Thymus (tissue), 11 donors: Measurements from ENCODE around the gene CTDSPL2. TPM values are rescaled to one million over a fixed set of nuclear protein-coding genes. Genes with fewer than 3 reads are reported as not detected.
"Not testable (repeated sequence)": the region's sequence is repeated elsewhere in the genome, so short reads cannot be mapped to it uniquely, and the experiment has no call there.

Experiments used
- DNase-seq, 9 donors: peaks; one replicate each; pipeline ENCODE4 v3.0.0-alpha.2; 2013; ENCODE audit warnings: low spot score in 9 of 9, low read depth in 6 of 9, missing footprints in 1 of 9
- H3K27ac ChIP-seq, 2 donors: one replicate each; pipeline ENCODE4 v1.5.1; 2013; ENCODE audit warnings: control low read depth in 1 of 2, low read depth in 1 of 2, low read length in 1 of 2, mild to moderate bottlenecking in 1 of 2, moderate library complexity in 1 of 2
- H3K27me3 ChIP-seq, 2 donors: one replicate each; pipeline ENCODE4 v1.5.1; 2013; ENCODE audit warnings: low read length in 1 of 2; ENCODE audit not compliant: control insufficient read depth in 2 of 2, insufficient read depth in 1 of 2
- H3K36me3 ChIP-seq, 2 donors: one replicate each; pipeline ENCODE4 v1.5.1; 2013; ENCODE audit warnings: low read length in 1 of 2, mild to moderate bottlenecking in 1 of 2, moderate library complexity in 1 of 2; ENCODE audit not compliant: control insufficient read depth in 2 of 2, insufficient read depth in 2 of 2
- H3K4me1 ChIP-seq, 2 donors: one replicate each; pipeline ENCODE4 v1.5.1; 2013; ENCODE audit warnings: low read length in 2 of 2; ENCODE audit not compliant: control insufficient read depth in 2 of 2, insufficient read depth in 2 of 2
- H3K4me3 ChIP-seq, 2 donors: one replicate each; pipeline ENCODE4 v1.5.1; 2013; ENCODE audit warnings: low read length in 2 of 2, control low read depth in 1 of 2, mild to moderate bottlenecking in 1 of 2
- H3K9me3 ChIP-seq, 2 donors: one replicate each; pipeline ENCODE4 v1.5.1; 2013; ENCODE audit warnings: low read length in 1 of 2, mild to moderate bottlenecking in 1 of 2; ENCODE audit not compliant: control insufficient read depth in 2 of 2, insufficient read depth in 1 of 2
- WGBS: extraction: QIAGEN DNeasy Blood & Tissue Kit; methylation state at CpG from one replicate; pipeline ENCODE4 v1.1.7; 2013; 5-methylcytosine and 5-hydroxymethylcytosine counted together
- polyA plus RNA-seq: library from polyadenylated mRNA; stranded (reverse); fragments of 200-250 nt; gene quantifications from one replicate; pipeline ENCODE4 v1.2.3, GENCODE V29; 2013
- total RNA-seq: library from RNA; stranded (reverse); fragments of 120-200 nt; gene quantifications from one replicate; pipeline ENCODE4 v1.2.4, GENCODE V29; 2013
- donor health status: healthy.

CTDSPL2 gene
- total and polyA plus RNA-seq, 2 donors, result 12.4 to 79.6 TPM

DNA sequence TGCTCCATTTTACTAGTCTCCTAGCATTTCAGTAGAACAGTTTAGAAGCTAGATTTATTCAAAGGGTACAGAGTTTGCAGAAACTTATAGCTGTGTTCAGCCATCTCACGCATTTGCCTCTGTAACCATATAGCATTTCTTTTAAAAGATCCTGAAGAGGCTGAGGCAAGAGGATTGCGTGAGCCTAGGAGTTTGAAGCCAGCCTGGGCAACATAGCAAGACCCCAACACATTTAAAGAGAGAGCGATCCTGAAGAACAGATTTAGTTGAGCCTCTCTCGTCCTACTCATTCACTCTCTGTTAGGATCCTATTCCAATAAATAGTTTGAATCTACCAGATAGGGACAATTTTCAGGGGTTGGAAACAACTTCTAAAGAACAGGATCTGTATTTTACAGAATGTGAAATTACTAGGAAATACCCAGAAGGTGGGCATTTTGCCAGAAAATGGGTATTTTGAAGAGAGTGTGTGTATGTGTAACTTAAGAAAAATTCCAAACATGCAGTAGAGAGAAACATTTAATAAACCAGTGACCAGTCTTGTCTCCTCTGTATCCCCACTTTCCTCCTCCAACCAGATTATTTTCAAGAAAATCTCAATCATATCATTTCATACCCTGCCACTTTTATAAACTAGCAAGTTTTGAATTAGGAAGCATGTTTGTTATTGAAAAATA is 114.0 kb downstream of the CTDSPL2 start:
- H3K4me1 ChIP-seq, result peaks cover 6 to 8% of the 10 kb centered on the region in 2 donors
- H3K9me3 ChIP-seq, result no peaks in the 10 kb centered on the region
- no peak overlapping the region for H3K27ac ChIP-seq
- WGBS, result 97% methylated on average over 4 of the region's 4 CpGs
- H3K27me3 ChIP-seq, result no peaks in the 10 kb centered on the region
- no peak overlapping the region for H3K4me3 ChIP-seq
- peaks cover 0 to 17% of the 10 kb centered on the region in 2 donors for H3K36me3 ChIP-seq
- no peak for DNase-seq

GRCh38 chr15:44542596-44542995 is 115.2 kb downstream of the CTDSPL2 start:
- no peaks in the 10 kb centered on the region for H3K27me3 ChIP-seq
- DNase-seq, result no peak
- H3K4me3 ChIP-seq, result no peak overlapping the region
- no peak overlapping the region for H3K27ac ChIP-seq
- H3K36me3 ChIP-seq, result peaks cover 0 to 17% of the 10 kb centered on the region in 2 donors
- H3K9me3 ChIP-seq, result no peaks in the 10 kb centered on the region
- peaks cover 6% of the 10 kb centered on the region in 2 donors for H3K4me1 ChIP-seq

DNA sequence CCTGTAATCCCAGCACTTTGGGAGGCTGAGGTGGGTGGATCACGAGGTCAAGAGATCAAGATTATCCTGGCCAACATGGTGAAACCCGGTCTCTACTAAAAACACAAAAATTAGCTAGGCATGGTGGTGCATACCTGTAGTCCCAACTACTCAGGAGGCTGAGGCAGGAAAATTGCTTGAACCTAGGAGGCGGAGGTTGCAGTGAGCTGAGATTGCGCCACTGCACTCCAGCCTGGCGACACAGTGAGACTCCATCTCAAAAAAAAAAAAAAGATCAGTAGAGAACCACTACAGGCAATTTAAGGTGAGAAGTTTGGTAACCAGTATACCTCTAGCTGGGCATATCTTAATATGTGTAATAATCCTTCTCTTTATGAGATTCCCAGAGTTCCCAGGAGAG is 117.3 kb downstream of the CTDSPL2 start:
- not testable (repeated sequence) for H3K9me3 ChIP-seq, DNase-seq, H3K4me1 ChIP-seq, H3K27me3 ChIP-seq, H3K27ac ChIP-seq, H3K4me3 ChIP-seq
- peaks cover 0 to 18% of the 10 kb centered on the region in 2 donors for H3K36me3 ChIP-seq
- WGBS, result 97% methylated on average over 5 of the region's 5 CpGs

DNA sequence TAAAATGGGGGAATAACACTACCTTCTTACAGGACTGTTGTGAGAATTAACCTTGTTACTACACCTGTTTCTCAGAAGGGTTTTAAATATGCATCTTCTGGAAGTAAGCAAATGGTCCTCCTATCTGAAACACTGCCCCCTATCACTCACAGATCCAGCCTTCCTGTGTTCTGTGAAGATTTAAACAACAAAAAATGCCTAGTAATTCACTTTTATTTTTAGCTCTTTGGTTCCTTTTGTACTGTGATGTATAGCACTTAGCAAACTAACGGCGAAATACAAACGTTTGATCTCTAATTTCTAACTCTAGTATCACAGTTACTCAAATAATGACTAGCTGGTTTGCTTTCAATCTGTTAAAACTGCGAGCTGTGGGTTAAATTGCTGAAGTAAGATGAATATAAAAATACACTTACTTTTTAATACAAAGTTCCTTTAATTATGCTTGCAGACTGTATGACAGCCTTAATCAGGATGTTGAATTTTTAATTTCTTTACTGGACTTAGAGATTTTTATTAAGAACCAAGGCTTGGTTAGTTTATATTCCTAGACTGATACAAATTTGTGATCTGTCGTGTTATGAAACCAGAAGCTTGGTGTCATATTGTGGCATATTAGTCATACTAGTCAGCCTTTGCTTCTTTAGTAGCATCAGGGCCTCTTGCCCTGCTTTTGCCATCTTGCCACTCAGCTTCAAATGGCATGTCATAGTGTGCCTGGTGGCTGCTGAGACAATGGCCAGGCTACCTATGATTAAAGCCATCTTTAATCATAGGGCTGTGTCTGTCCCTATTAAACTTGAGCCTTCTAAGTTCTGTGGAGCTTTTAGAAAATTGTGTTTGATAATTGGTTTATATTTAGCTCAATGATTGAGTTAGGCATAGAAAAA is 118.7 kb downstream of the CTDSPL2 start:
- Histone ChIP-seq H3K27me3 (no peaks in the 10 kb centered on the region), H3K4me1 (no peaks in the 10 kb centered on the region), H3K36me3 (peaks cover 0 to 12% of the 10 kb centered on the region in 2 donors), H3K4me3 (no peak overlapping the region), H3K9me3 (no peaks in the 10 kb centered on the region), H3K27ac (no peak overlapping the region)
- DNase-seq, result peak in 2 of 9 donors; percentile 4 to 23
- 41% methylated on average over 5 of the region's 5 CpGs for WGBS

GRCh38 chr15:44549152-44549551 is 121.7 kb downstream of the CTDSPL2 start:
- not testable (repeated sequence) for H3K4me1 ChIP-seq, H3K27me3 ChIP-seq, H3K27ac ChIP-seq, H3K4me3 ChIP-seq, H3K9me3 ChIP-seq, DNase-seq
- 98% methylated on average over 9 of the region's 9 CpGs for WGBS
- H3K36me3 ChIP-seq, result peaks cover 13 to 21% of the 10 kb centered on the region in 2 donors

- Histone ChIP-seq H3K27me3 (no peaks in the 10 kb centered on the region), H3K9me3 (no peaks in the 10 kb centered on the region), H3K4me3 (no peak overlapping the region), H3K4me1 (peaks cover 0 to 3% of the 10 kb centered on the region in 2 donors), H3K36me3 (peaks cover 13 to 27% of the 10 kb centered on the region in 2 donors), H3K27ac (no peak overlapping the region)
- 48% methylated on average over 3 of the region's 3 CpGs for WGBS
- no peak for DNase-seq
Measured at GRCh38 chr15:44550256-44550655, 122.8 kb downstream of the CTDSPL2 start.

DNA sequence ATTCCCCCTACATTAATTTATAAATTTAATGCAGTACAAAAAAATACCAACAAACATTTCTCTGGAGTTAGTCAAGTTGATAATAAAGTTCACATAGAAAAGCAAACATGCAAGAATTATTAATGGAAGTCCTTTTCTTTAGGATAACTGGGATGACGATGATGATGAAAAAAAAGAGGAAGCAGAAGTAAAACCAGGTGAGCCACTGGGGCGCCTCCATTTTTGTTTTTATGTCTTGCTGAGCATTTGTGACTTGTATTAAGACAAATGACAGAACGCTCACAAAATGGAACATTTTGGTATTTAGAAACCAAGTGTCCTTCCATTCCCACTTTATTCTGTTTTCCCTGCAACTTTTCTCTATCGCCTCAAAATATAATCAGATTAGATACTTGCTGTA is 123.3 kb downstream of the CTDSPL2 start:
- Histone ChIP-seq H3K4me3 (no peak overlapping the region), H3K27ac (no peak overlapping the region), H3K4me1 (peaks cover 0 to 5% of the 10 kb centered on the region in 2 donors), H3K9me3 (no peaks in the 10 kb centered on the region), H3K36me3 (peaks cover 14 to 30% of the 10 kb centered on the region in 2 donors), H3K27me3 (no peaks in the 10 kb centered on the region)
- DNase-seq, result no peak
- 95% methylated on average over 4 of the region's 4 CpGs for WGBS

DNA sequence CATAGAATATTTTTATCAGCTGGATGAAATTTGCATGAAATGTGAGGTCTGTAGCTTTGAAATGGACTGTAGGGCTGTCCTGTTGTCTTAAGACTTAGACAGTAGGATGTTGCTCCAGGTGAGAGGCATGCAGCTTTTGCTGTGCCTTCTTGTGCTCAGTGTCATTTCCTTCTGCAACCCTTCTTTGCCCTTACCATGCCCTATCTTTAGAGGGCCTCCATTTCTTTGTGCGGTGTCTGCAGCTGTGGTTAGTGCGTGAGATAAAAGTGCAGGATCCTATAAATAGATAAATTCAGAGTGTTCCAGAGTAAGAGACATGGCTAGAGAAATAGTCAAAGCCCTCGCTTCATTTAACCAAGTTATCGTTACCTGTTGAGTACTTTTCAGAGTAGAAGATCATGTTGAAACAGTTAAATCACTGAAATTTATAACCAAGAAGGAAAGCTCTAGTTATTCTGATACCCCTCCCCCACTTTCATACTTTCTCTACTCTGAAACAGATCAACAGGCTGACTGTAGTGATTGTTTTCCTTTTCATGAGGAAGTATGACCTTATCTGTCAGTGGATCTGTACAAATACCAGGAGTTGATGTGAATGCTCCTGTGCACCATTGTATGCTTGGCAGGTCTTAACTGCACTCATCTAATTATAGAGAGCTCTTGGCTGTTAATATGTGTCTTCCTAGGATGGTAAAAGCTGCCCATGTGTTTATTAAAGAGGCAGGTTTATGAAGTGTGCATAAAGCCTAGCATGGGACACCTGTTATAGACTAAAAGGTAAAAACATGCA is 127.7 kb downstream of the CTDSPL2 start:
- H3K9me3 ChIP-seq, result no peaks in the 10 kb centered on the region
- peak in 3 of 9 donors; percentile 8 to 47 (median 35) for DNase-seq
- H3K36me3 ChIP-seq, result peaks cover 42 to 57% of the 10 kb centered on the region in 2 donors
- WGBS, result 49% methylated on average over 4 of the region's 4 CpGs
- H3K27ac ChIP-seq, result peak overlapping the region in 1 of 2 donors; percentile 16
- H3K4me1 ChIP-seq, result peaks cover 0 to 5% of the 10 kb centered on the region in 2 donors
- H3K27me3 ChIP-seq, result no peaks in the 10 kb centered on the region
- no peak overlapping the region for H3K4me3 ChIP-seq
